ENCODE measurements around the gene FAM53A.

Gene FAM53A

DNA sequence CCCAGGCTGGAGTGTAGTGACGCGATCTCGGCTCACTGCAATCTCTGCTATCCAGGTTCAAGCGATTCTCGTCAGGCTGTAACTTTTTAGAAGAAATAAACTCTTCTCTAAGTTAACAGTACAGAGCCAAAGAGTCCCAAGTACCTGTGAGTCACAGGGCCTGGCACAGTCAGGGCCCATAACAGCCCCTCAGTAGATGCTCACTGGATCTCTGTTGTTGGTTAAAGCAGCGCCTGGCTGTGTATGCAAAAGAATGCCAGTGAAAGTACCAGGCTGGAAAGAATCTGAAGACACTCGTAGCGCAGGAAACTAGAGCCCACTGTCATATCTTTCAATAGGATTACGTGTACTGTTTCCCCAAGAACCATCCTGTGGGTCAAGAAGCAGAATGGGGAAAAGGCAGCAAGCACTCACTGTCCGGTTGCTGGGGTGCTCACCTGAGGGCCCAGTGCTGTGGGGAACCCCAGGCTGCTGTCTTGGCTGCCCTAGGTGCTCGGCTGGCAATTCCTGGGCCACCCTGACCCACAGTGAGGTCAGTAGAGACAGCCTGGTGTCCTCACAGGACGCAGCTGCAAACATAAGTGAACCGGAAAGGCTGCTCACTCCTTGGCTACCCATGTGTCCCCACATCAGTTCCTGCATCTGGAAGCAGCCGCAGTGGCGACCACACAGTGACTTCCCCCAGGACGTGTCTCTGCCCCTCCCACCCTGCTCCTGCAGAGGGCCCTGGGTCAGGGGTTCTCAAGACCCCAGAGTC, 31.1 kb upstream of the FAM53A start:
- ChIA-PET POLR2A (no interaction called here), CTCF (interaction anchor here (0.6 kb wide), 1 partner anchor 22 kb away, joined by 3 read pairs; no protein-coding TSS in a partner anchor)
- no peak for TF ChIP-seq ARNT (IDR thresholded peaks at IDR 0.05)
- TF ChIP-seq PKNOX1 (IDR thresholded peaks at IDR 0.05) = no peak
- TF ChIP-seq ELF4 (IDR thresholded peaks at IDR 0.05) = no peak
- TF ChIP-seq LEF1 (IDR thresholded peaks at IDR 0.05; ENCODE audit: borderline replicate concordance) = no peak
- no peak for TF ChIP-seq FOXM1 (IDR thresholded peaks at IDR 0.05; ENCODE audit: borderline replicate concordance)
- no peak for TF ChIP-seq ZNF384 (IDR thresholded peaks at IDR 0.05)
- TF ChIP-seq CTBP1 (IDR thresholded peaks at IDR 0.05; ENCODE audit: borderline replicate concordance) = no peak
- TF ChIP-seq FOXA1 (IDR thresholded peaks at IDR 0.05) = no peak
- no peak for TF ChIP-seq L3MBTL2 (conservative IDR thresholded peaks at IDR 0.05)
- no peak for TF ChIP-seq TARDBP (IDR thresholded peaks at IDR 0.05)
- TF ChIP-seq HDGF (IDR thresholded peaks at IDR 0.05; ENCODE audit: borderline replicate concordance) = no peak
- no peak for TF ChIP-seq SP1 (IDR thresholded peaks at IDR 0.05)
- TF ChIP-seq FOXK2 (IDR thresholded peaks at IDR 0.05) = no peak
- no peak for TF ChIP-seq SUZ12 (IDR thresholded peaks at IDR 0.05)
- TF ChIP-seq NFRKB (IDR thresholded peaks at IDR 0.05) = no peak
- TF ChIP-seq BHLHE40 (IDR thresholded peaks at IDR 0.05; ENCODE audit: borderline replicate concordance) = no peak
- no peak for DNase-seq (ENCODE audit: extremely low spot score)

DNA sequence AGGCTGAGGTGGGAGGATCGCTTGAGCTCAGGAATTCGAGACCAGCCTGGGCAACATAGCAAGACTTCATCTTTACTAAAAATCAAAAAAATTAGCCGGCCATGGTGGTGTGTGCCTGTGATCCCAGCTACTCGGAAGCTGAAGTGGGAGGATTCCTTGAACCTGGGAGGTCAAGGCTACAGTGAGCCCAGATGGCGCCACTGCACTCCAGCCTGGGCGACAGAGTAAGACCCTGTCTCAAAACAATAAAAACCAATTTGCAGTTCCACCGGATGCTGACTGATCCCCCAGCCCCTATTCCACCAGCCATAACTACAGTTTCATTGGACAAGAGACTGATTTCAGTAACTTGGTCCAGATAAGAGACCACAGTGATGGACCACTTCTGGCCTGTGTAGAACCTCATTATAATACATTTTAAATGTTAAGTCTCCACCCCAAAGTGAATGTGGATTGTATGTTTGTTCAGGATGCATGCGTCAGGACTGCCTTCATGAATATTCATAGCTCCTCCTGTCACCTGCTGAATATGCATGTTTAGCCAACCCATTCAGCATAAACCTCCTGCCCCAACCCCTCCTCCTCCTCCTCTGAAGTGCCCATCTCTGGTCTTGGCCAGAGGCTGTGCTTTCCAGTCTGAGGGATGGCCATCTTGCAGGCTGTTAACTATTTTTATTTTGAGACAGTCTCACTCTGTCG, 30.3 kb upstream of the FAM53A start:
- ChIA-PET POLR2A (interaction anchor here (0.7 kb wide), 1 partner anchor 21 kb away, joined by 4 read pairs; no protein-coding TSS in a partner anchor), CTCF (interaction anchor here (0.6 to 1.4 kb wide), 2 partner anchors 21 kb away, joined by 3 to 6 read pairs; no protein-coding TSS in a partner anchor)
- no peak for DNase-seq (ENCODE audit: extremely low spot score)
- TF ChIP-seq HDGF (IDR thresholded peaks at IDR 0.05; ENCODE audit: borderline replicate concordance) (no peak), CTBP1 (IDR thresholded peaks at IDR 0.05; ENCODE audit: borderline replicate concordance) (no peak), ZNF384 (IDR thresholded peaks at IDR 0.05) (no peak)

- DNase-seq (ENCODE audit: extremely low spot score) = peak; percentile 32
- TF ChIP-seq L3MBTL2 (conservative IDR thresholded peaks at IDR 0.05) (no peak), HDGF (IDR thresholded peaks at IDR 0.05; ENCODE audit: borderline replicate concordance) (0 out of 2 replicates have a peak, but pooled peaks have one; percentile 32), ARNT (IDR thresholded peaks at IDR 0.05) (no peak), SUZ12 (IDR thresholded peaks at IDR 0.05) (no peak)
- ChIA-PET CTCF (interaction anchor here (1.4 to 2.0 kb wide), 3 partner anchors 17 to 20 kb away, joined by 5 to 10 read pairs (median 6); no protein-coding TSS in a partner anchor), POLR2A (interaction anchor here (1.6 to 2.2 kb wide), 3 partner anchors 14 to 20 kb away, joined by 11 to 17 read pairs (median 11); no protein-coding TSS in a partner anchor)
These were observed 29.1 kb upstream of the FAM53A start for GRCh38 chr4:1713003-1713851.

DNA sequence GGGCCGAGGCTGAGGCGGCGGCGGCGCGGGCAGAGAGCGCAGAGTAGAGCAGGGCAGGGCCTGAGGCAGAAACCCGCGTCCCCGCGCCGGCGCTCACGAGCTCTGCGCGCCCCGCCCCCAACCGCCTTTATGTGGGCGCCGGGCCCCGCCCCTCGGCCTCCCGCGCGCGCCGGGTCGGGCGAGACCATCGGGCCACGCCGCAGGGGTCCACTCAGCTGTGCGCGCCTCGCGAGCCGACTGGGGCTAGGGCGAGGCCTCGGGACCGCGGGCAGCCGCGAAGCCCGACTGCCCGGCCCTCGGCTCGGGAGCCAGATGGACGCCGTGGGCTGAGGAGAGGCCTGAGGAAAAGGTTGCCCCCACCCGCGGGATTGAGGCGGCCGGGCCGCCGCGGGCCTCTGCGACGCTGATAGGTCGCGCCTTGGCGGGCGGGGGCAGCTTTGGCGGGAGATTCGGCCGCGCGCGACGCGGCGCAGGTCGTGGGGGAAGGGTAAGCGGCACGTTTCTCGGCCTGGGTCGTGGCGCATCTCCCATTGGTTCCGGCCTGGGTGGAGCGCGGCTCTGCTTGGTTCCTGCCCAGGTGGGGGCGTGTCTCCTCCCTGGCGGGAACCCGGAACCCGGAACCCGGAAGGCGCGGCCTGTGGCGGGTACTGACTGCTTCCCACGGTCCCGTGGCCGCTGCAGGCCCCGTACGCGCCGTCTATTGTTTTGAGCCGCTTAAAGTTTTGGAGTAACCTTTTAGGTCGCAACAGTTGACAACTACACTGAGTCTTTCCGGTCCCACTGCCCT, 28.3 kb upstream of the FAM53A start, which contains the start of gene SLBP:
Gene SLBP, minus strand, starts transcription at position 104 of the 787 bp plus-strand sequence. CDS start 131 bp downstream, outside the sequence.
- TF ChIP-seq TARDBP (IDR thresholded peaks at IDR 0.05) = peak; percentile 85
- TF ChIP-seq HDGF (IDR thresholded peaks at IDR 0.05; ENCODE audit: borderline replicate concordance) = 0 out of 2 replicates have a peak, but pooled peaks have one; percentile 29
- TF ChIP-seq CTBP1 (IDR thresholded peaks at IDR 0.05; ENCODE audit: borderline replicate concordance) = peak; percentile 77; the same call in 1 of the 2 replicates
- no peak for TF ChIP-seq FOXM1 (IDR thresholded peaks at IDR 0.05; ENCODE audit: borderline replicate concordance)
- peak; percentile 96 for TF ChIP-seq ELF4 (IDR thresholded peaks at IDR 0.05)
- TF ChIP-seq SUZ12 (IDR thresholded peaks at IDR 0.05) = no peak
- peak; percentile 98 for TF ChIP-seq L3MBTL2 (conservative IDR thresholded peaks at IDR 0.05)
- no peak for TF ChIP-seq ZNF384 (IDR thresholded peaks at IDR 0.05)
- TF ChIP-seq SP1 (IDR thresholded peaks at IDR 0.05) = no peak
- TF ChIP-seq LEF1 (IDR thresholded peaks at IDR 0.05; ENCODE audit: borderline replicate concordance) = peak; percentile 93; the same call in 1 of the 2 replicates
- no peak for TF ChIP-seq FOXK2 (IDR thresholded peaks at IDR 0.05)
- DNase-seq (ENCODE audit: extremely low spot score) = peak; percentile 94
- POLR2A ChIA-PET = interaction anchor here (0.5 to 5.5 kb wide), 16 partner anchors 8 to 208 kb away, joined by 3 to 80 read pairs (median 3); partner anchors contain the start of genes FGFR3, TACC3 and TMEM129
- CTCF ChIA-PET = interaction anchor here (0.6 to 2.0 kb wide), 3 partner anchors 17 to 23 kb away, joined by 5 to 10 read pairs (median 8); no protein-coding TSS in a partner anchor

DNA sequence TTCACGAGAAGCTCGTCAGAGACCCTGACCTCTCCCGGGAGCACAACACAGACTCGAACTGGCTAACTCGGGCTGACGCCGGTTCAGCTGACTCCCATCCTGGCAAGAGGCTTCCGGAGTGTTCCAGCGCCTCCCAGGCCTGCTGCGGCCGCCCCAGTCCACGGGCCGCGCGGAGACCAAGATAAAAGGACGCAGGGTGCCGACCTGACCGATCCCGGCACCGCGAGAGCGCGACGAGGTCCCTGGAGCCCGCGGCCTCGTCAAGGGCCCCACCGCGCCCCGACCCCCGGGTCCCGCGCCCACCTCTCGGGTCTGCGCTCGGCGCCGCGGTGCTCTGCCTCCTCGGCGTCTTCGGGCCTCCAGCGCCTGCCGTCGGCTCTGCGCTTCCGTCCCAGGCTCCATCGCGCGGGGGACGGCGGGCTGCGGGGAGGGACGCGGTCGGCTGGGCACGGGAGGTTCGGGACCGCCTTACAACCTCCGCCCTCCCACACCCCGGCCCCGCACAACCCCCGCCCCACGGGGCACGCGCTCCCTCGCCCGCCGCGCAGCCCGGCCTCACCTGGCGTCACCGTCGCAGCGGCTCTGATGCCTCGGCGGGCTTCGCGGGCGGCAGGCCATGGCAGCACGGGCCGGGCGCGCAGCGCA, 27.6 kb upstream of the FAM53A start:
- ChIA-PET POLR2A (interaction anchor here (1.0 to 5.5 kb wide), 9 partner anchors 9 to 209 kb away, joined by 3 to 80 read pairs (median 9); partner anchors contain the start of genes FGFR3, TACC3 and TMEM129), CTCF (interaction anchor here (1.6 to 2.0 kb wide), 2 partner anchors 18 kb away, joined by 5 to 10 read pairs; no protein-coding TSS in a partner anchor)
- peak; percentile 31 for DNase-seq (ENCODE audit: extremely low spot score)
- peak; percentile 17; the same call in 1 of the 2 replicates for TF ChIP-seq L3MBTL2 (conservative IDR thresholded peaks at IDR 0.05)
- no peak for TF ChIP-seq TARDBP (IDR thresholded peaks at IDR 0.05)
- TF ChIP-seq PKNOX1 (IDR thresholded peaks at IDR 0.05) = no peak
